OCI-LY1 (cell line): ENCODE measurements around the gene ZNF212.

Experiments
- EZH2 ChIP-seq: fragments of 200-600 bp; sonication (generic), shearing (Covaris generic); IDR thresholded peaks from 2 replicates; pipeline ENCODE4 v1.8.0; 2017; ENCODE audit warnings: borderline replicate concordance, mixed run types, mild to moderate bottlenecking, antibody characterized with exemption, low read length, moderate library complexity, mixed read lengths
- TF ChIP-seq, protein P1 (sequence below): fragments of 200-600 bp; sonication (generic), shearing (Covaris generic); IDR thresholded peaks from 2 replicates; pipeline ENCODE4 v1.5.1; 2017; ENCODE audit warnings: mild to moderate bottlenecking, antibody characterized with exemption, low read length, moderate library complexity, mixed read lengths

DNA sequence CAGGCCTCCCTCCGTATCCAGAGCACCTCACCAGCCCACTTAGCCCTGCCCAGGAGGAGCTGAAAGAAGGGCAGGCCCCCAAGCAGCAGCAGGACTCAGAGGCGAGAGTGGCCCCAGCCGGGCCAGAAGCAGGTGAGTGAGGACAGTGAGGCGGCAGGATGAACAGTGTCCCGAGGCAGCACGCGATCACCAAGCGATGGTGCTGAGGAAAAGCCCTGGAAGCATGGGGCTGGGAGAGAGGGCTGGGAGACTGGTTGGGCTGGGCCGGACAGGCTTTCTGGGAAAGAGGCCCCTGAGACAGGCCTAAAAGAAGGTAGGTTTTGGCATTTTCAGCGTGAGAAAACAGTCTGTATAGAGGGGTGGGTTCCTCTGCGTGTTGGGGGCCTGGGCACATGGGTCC lies 38.9 kb downstream of the ZNF212 start:
- TF ChIP-seq EZH2 = no peak
- TF ChIP-seq, protein P1, sequence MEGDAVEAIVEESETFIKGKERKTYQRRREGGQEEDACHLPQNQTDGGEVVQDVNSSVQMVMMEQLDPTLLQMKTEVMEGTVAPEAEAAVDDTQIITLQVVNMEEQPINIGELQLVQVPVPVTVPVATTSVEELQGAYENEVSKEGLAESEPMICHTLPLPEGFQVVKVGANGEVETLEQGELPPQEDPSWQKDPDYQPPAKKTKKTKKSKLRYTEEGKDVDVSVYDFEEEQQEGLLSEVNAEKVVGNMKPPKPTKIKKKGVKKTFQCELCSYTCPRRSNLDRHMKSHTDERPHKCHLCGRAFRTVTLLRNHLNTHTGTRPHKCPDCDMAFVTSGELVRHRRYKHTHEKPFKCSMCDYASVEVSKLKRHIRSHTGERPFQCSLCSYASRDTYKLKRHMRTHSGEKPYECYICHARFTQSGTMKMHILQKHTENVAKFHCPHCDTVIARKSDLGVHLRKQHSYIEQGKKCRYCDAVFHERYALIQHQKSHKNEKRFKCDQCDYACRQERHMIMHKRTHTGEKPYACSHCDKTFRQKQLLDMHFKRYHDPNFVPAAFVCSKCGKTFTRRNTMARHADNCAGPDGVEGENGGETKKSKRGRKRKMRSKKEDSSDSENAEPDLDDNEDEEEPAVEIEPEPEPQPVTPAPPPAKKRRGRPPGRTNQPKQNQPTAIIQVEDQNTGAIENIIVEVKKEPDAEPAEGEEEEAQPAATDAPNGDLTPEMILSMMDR = no peak
